Mesothelial cell of epicardium (in vitro differentiated cells): ENCODE results near the gene GRM8. TPM values are rescaled to one million over a fixed set of nuclear protein-coding genes. Genes with fewer than 3 reads are reported as not detected.

ENCODE experiments used
- DNase-seq, 2 experiments: peaks; one replicate each; pipeline ENCODE4 v3.0.0; 2021; ENCODE audit warnings: low spot score in 2 of 2; ENCODE audit not compliant: unreplicated experiment in 2 of 2
- H3K27ac Mint-ChIP-seq: 2 replicates; pipeline ENCODE4 v1.8.0; 2021; ENCODE audit warnings: mixed read lengths
- H3K27me3 Mint-ChIP-seq: 2 replicates; pipeline ENCODE4 v1.8.0; 2021; ENCODE audit warnings: low read depth, mixed read lengths
- H3K36me3 Mint-ChIP-seq: 2 replicates; pipeline ENCODE4 v1.8.0; 2021; ENCODE audit warnings: mixed read lengths
- H3K4me1 Mint-ChIP-seq: 2 replicates; pipeline ENCODE4 v1.8.0; 2021; ENCODE audit warnings: mixed read lengths
- H3K4me3 Mint-ChIP-seq: 2 replicates; pipeline ENCODE4 v1.8.0; 2021; ENCODE audit warnings: mild to moderate bottlenecking, moderate library complexity, mixed read lengths
- H3K9me3 Mint-ChIP-seq: 2 replicates; pipeline ENCODE4 v1.8.0; 2021; ENCODE audit warnings: mixed read lengths
- total RNA-seq: library from RNA; stranded (reverse); gene quantifications from 3 replicates; pipeline ENCODE4 v1.2.1, GENCODE V29; 2021
- TF ChIP-seq, protein P1 (sequence below): fragments of 200-600 bp; sonication (generic); IDR thresholded peaks from one replicate; pipeline ENCODE4 v1.5.0; 2021; ENCODE audit warnings: antibody characterized with exemption; ENCODE audit not compliant: unreplicated experiment

Gene GRM8
- total RNA-seq, 1 donor from 2014 or later = 1.0 TPM

DNA sequence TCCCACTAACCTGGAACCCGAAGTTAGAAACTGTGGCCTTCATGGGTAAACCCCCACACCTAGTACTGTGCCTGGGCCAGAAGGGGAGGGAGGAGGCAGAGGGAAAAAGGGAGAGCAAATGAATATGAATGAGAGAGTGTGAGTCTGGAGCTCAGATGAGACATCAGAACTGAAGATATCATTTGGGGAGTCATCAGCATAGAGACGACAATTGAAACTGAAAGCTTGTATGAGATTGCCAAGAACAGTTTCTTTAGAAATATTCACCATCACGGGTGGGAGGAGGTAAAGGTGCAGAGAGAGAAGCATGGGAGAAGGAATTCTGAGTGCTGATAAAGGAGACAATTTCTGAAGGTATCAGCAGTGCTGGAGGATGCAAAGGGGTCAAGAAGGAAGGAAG is 171.2 kb downstream of the GRM8 start:
- H3K4me1 Mint-ChIP-seq = no peaks in the 10 kb centered on the region
- H3K27me3 Mint-ChIP-seq = peaks cover 14% of the 10 kb centered on the region
- no peak overlapping the region for H3K4me3 Mint-ChIP-seq
- H3K36me3 Mint-ChIP-seq = no peaks in the 10 kb centered on the region
- H3K9me3 Mint-ChIP-seq = no peaks in the 10 kb centered on the region
- TF ChIP-seq, protein P1, sequence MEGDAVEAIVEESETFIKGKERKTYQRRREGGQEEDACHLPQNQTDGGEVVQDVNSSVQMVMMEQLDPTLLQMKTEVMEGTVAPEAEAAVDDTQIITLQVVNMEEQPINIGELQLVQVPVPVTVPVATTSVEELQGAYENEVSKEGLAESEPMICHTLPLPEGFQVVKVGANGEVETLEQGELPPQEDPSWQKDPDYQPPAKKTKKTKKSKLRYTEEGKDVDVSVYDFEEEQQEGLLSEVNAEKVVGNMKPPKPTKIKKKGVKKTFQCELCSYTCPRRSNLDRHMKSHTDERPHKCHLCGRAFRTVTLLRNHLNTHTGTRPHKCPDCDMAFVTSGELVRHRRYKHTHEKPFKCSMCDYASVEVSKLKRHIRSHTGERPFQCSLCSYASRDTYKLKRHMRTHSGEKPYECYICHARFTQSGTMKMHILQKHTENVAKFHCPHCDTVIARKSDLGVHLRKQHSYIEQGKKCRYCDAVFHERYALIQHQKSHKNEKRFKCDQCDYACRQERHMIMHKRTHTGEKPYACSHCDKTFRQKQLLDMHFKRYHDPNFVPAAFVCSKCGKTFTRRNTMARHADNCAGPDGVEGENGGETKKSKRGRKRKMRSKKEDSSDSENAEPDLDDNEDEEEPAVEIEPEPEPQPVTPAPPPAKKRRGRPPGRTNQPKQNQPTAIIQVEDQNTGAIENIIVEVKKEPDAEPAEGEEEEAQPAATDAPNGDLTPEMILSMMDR = no peak
- no peak for DNase-seq
- H3K27ac Mint-ChIP-seq = no peak overlapping the region

DNA sequence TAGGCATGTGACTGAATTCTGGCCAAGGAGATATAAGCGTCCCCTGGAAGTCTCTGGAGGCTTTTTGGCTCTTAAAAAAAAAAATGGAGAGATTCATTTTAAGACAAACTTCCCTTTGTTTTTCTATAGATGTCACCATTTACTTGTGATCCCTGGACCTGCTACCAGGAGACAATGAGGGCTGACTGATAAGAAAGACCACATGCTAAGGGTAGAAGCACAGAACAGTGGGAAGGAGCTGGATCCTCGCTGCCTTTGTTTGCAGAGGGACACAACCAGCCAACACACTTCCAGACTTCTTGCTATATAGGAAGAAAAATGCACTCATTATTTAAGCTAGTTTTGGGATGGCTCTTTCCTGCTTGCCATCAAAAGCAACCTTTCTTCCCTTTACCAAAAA is 172.2 kb downstream of the GRM8 start:
- no peak overlapping the region for H3K4me3 Mint-ChIP-seq
- H3K27me3 Mint-ChIP-seq = peaks cover 14% of the 10 kb centered on the region
- H3K27ac Mint-ChIP-seq = no peak overlapping the region
- no peak for DNase-seq
- H3K36me3 Mint-ChIP-seq = no peaks in the 10 kb centered on the region
- TF ChIP-seq, protein P1 = no peak
- H3K9me3 Mint-ChIP-seq = no peaks in the 10 kb centered on the region
- no peaks in the 10 kb centered on the region for H3K4me1 Mint-ChIP-seq

GRCh38 chr7:127066974-127067373 is 185.8 kb downstream of the GRM8 start:
- H3K27me3 Mint-ChIP-seq = peaks cover 19% of the 10 kb centered on the region

DNA sequence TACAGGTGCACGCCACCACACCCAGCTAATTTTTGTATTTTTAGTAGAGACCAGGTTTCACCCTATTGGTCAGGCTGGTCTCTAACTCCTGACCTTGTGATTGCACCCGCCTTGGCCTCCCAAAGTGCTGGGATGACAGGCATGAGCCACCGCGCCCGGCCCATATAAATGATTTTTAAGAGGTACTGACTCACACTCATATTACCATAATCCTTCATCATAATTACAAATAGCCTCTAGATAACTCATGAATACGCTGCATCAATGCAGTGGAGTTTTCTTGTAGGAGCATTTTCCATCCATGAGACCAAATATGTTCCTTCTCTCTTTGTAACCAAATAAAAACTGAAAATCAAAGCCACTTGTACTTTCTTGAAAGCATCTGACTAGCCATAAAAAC is 193.3 kb downstream of the GRM8 start:
- H3K4me1 Mint-ChIP-seq = no peaks in the 10 kb centered on the region
- TF ChIP-seq, protein P1 = no peak
- H3K4me3 Mint-ChIP-seq = no peak overlapping the region
- H3K27ac Mint-ChIP-seq = no peak overlapping the region
- no peaks in the 10 kb centered on the region for H3K27me3 Mint-ChIP-seq
- peaks cover 11% of the 10 kb centered on the region for H3K9me3 Mint-ChIP-seq
- no peak for DNase-seq
- H3K36me3 Mint-ChIP-seq = no peaks in the 10 kb centered on the region

More at GRCh38 chr7:127066974-127067373, 185.8 kb downstream of the GRM8 start:
- Mint-ChIP-seq H3K4me1 (no peaks in the 10 kb centered on the region), H3K27ac (no peak overlapping the region), H3K36me3 (no peaks in the 10 kb centered on the region), H3K9me3 (peaks cover 13% of the 10 kb centered on the region), H3K4me3 (no peak overlapping the region)
- TF ChIP-seq, protein P1 = no peak
- DNase-seq = no peak

GRCh38 chr7:127057918-127058317 is 194.8 kb downstream of the GRM8 start:
- H3K27me3 Mint-ChIP-seq = no peaks in the 10 kb centered on the region
- H3K4me1 Mint-ChIP-seq = no peaks in the 10 kb centered on the region
- no peak overlapping the region for H3K27ac Mint-ChIP-seq
- no peaks in the 10 kb centered on the region for H3K9me3 Mint-ChIP-seq
- no peak for DNase-seq
- TF ChIP-seq, protein P1 = no peak
- no peaks in the 10 kb centered on the region for H3K36me3 Mint-ChIP-seq
- no peak overlapping the region for H3K4me3 Mint-ChIP-seq

DNA sequence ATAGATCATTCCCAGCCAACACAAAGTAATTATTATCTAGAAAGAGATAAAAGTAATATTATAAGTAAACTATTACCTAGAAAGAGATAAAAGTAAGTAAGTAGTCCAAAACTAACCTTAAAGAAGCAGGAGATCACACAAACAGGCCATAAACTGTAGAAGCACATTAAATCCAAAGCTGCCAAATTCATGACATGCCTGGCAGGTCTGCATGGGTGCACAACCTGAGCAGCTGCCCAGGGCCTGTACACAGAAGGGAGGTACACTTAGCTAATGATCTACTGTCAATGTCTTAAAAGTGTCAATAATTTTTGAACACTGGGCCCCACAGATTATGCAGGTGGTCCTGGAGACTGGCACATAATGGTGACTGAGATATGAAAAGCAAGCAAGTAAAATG is 196.5 kb downstream of the GRM8 start:
- Mint-ChIP-seq H3K36me3 (no peaks in the 10 kb centered on the region), H3K4me1 (no peaks in the 10 kb centered on the region), H3K9me3 (no peaks in the 10 kb centered on the region), H3K4me3 (no peak overlapping the region), H3K27me3 (no peaks in the 10 kb centered on the region), H3K27ac (no peak overlapping the region)
- no peak for DNase-seq
- TF ChIP-seq, protein P1 = no peak
